NCI-H128 (cell line): ENCODE measurements around the gene LRRC8C.
"Not testable (repeated sequence)": the region's sequence is repeated elsewhere in the genome, so short reads cannot be mapped to it uniquely, and the experiment has no call there.

Experiments used
- DNase-seq: peaks from one replicate; lab custom pipeline; 2025; ENCODE audit not compliant: unreplicated experiment; lab: John Stamatoyannopoulos, UW

LRRC8C gene

DNA sequence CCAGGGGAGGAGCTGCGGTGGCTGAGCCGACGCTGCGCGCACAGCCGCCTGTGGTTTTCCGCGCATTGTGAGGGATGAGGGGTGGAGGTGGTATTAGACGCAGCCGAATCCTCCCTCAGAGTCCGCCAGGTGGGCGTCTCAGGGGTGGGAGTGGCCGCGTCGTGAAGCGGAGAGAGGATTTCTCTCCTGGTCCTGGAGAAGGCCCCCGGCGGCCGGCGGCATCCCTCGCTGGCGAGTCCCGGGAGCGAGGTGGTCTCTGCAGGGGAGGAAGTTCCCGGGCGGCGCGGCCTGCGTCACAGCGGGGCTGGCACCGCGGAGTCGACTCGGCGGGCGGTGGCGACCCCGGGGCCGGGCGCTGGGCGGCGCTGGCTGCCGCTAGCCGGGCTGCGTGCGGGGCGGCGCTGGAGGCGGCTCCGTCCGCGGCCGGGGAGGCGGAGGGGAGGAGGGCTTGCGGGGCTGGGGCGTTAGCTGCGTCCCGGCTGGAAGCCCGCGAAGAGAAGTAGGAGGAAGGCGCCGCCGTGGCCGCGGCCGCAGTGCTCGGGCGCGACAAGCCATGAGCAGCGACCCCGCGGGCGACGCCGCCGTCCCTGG is at the start of gene LRRC8C:
Gene LRRC8C (plus strand): TSS at position 464 of the 591 bp plus-strand sequence. CDS start 53,354 bp downstream, outside the sequence.
- peak; percentile 64 for DNase-seq

DNA sequence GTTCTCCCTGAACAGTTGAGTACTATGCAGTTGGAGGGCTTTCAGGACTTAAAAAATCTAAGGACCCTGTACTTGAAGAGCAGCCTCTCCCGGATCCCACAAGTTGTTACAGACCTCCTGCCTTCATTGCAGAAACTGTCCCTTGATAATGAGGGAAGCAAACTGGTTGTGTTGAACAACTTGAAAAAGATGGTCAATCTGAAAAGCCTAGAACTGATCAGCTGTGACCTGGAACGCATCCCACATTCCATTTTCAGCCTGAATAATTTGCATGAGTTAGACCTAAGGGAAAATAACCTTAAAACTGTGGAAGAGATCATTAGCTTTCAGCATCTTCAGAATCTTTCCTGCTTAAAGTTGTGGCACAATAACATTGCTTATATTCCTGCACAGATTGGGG is 48.7 kb upstream of the LRRC8C start:
- DNase-seq, result no peak

DNA sequence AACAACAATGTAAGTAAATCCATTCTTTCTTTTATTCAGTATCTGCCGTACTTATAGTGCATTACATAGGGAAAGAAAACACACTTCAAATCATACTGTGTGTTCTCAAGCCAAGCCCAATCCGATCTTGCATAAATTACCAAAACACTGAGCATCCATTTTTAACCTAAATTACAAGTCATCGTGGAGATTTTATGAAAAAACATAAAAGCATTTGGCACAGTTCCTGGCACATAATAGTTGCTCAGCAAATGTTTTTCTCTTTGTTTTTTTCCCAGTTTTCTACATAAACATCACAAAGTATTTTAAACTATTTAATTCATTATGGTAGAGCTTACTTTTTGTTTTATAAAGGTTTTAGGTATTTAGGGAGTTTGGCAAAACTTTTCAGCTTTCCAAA is 48.1 kb upstream of the LRRC8C start:
- no peak for DNase-seq

DNA sequence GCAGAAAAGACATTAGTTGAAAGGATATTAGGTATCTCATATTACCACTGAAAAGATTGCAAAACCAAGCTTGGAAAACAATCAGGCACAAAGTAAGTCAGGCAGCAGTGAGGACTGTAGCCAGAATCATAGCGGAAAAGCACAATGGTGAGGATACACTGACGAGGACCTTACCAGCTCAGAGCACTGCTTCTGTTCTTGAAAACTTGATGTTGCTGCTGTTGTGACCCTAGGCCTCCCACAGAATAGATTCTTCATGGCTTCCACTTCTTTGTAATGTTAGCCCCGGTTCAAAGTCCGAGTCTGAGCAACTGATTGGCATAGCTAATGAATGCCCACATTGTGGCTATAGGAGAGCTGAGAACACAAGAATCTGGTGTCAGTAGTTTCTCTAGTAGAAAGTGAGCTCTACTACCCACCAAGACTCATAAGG is 45.2 kb upstream of the LRRC8C start:
- no peak for DNase-seq

DNA sequence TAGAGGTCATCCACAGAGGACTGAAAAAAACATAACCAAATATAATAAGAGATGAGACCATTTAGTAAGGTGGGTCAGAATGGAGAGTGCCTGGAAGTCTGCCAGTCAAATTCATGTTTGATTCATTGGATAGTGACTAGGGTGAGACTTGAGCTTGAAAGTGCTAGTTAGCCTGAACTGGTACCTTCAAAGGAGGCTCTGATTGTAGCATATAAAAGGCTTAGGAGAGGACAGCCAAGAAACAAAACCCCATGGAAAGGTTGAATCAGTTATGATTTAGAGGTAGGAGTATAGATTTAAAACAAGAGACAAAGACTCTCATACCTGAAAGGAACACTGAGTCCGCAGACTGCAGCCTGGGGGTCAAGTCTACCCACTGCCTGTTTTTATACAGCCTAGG is 44.4 kb upstream of the LRRC8C start:
- no peak for DNase-seq

DNA sequence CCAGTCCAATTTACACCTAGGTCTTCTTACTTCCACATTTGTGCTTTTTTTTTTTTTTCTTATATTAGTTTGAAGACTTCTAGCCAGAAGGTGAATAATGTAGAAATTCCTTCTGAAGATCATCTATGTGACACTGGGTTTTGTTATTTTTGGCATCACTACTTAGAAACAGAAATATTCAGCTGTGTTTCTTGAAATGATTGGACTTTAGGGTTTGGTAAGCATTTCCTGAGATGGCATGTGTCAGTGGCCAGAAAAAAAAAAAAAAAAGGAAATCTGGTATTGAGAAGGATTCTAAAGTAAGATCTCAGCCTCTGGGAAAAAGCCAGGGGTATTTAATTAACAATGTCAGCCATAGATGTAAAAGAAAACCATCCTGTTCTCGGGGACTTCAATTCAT is 43.4 kb upstream of the LRRC8C start:
- DNase-seq, result no peak

DNA sequence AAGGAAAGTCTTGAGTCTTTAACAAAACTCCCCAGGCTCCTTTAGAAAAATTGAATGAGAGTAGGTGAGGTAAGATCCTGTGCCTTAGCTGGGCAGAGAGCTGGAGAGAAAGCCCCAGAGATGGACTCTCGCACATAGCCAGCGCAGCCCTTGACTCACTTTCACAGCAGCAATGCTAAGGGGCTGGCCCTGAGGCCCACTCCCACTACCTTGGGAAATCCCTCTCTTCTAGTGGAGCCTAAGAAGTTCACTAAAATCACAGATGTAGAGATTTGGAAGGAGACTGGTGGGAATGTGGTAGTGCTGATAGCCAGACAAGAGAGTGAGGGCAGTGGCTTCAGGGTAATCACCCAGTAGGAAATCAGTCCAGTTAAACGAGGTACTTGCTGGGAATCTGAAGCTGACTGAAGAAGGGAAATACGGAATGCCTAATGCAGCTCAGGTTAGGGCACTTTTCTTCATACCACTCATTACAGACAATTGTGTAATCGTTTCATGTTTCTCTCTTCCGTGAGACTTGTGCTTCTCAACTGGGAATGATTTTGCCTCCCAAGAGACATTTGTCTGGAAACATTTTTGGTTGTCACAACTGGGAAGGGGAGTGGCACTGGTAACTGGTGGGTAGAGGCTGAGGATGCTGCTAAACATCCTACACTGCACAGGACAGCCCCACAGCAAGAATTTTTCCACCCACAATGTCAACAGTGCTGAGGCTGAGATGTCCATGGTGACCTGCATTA is 42.4 kb upstream of the LRRC8C start:
- DNase-seq, result no peak

DNA sequence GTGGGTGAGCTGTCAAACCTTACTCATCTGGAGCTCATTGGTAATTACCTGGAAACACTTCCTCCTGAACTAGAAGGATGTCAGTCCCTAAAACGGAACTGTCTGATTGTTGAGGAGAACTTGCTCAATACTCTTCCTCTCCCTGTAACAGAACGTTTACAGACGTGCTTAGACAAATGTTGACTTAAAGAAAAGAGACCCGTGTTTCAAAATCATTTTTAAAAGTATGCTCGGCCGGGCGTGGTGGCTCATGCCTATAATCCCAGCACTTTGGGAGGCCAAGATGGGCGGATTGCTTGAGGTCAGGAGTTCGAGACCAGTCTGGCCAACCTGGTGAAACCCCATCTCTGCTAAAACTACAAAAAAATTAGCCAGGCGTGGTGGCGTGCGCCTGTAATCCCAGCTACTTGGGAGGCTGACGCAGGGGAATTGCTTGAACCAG is 40.0 kb upstream of the LRRC8C start:
- DNase-seq, result not testable (repeated sequence)

DNA sequence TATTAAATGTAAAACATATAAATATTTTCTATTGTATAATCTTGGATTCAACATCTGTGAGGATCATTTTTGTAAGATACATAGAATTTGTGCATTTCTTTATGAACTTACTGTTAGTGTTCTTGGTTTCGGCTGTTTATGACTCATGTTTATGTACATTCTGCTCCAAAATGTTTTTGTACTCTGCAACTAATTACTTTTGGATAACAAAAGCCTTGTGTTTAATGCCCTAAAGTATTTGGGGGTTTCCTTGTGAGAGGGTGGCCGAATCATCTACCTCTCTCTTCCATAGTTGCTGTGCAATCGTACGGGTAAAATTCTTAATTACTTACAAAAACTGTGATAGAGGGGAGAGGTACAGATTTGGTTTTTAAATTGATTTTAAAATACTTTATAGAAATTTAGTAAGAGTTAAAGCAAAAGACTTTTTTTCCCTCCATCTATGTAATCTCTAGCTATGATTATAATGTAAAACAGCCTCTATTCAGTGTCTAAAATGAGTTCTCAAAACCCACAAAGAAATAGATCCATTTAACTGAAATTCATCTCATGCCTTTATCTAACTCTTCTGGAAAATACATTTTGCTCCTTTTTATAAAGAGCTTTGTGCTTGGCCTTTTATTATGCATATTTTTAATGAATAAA is 38.7 kb upstream of the LRRC8C start:
- DNase-seq, result no peak

DNA sequence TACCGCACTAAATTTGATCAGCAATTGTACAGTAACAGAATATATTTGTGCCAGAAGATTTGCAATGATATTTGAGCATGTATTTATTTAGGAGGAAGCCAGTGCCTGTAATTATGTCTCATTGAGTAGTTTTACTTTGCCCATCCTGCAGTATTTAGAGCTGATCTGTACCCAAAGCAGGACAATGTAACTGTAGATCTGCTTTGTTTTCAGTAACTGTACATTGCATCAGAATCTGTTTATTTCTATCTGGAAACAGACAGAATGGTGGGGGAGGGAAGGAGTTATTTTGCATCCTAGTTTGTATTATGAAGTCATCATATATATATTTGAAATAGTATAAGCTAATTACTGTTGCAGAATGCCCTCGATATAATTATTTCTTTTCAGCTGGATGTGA is 36.2 kb upstream of the LRRC8C start:
- DNase-seq, result no peak

DNA sequence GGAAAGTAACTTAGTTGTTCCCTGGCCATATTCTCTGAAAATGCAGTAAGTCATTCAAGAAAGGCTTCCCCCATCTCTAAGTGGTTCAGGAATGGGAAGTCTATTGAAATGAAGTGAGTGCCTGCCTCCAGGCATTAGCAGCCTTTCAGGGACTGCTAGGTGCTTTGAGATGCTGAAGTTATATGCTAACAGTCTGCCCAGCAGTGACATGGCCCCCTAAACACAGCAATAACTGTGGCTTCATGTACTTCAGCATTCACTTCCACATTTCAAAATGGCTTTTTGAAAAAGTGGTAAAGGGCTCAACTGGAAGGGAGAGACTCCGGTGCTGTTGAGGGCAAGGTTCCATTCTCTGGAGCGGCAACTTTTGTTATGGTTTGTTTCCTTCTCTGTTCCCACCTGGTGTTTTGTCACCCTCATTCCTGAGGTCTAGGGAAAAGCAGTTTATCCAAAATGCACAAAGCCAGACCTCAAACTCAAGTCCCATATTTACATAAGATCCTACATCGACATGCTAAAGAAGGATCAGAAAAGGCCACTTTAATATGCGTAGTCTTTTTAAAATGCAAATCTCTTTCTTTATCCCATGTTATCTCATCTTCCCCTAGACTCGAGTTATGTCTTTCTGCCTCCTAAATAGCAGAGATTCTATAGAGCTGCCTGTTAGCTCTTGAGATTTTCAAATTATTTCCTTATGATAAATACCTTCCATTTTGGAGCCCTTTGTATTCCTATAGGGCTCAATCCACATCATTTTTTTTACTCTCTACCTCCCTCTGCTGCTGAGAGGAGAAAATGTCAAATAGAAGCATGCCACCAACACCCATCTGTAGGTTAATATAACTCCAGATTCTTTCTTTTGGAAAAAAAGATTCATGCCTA is 34.2 kb upstream of the LRRC8C start:
- no peak for DNase-seq

DNA sequence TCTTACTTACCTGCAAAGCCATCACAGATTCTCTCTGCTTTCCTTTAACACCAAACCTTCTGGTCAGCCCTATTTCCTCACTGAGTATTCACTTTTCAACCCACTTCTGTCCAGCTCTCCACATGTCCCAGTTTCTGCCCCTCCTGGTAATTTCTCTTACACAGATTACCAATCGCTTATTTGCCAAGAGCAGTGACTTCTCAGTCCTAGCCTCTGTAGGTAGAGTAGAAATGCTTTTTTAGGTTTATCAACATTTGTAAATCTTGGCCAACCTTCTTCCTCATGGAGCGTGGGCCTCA is 33.6 kb upstream of the LRRC8C start:
- DNase-seq, result no peak

DNA sequence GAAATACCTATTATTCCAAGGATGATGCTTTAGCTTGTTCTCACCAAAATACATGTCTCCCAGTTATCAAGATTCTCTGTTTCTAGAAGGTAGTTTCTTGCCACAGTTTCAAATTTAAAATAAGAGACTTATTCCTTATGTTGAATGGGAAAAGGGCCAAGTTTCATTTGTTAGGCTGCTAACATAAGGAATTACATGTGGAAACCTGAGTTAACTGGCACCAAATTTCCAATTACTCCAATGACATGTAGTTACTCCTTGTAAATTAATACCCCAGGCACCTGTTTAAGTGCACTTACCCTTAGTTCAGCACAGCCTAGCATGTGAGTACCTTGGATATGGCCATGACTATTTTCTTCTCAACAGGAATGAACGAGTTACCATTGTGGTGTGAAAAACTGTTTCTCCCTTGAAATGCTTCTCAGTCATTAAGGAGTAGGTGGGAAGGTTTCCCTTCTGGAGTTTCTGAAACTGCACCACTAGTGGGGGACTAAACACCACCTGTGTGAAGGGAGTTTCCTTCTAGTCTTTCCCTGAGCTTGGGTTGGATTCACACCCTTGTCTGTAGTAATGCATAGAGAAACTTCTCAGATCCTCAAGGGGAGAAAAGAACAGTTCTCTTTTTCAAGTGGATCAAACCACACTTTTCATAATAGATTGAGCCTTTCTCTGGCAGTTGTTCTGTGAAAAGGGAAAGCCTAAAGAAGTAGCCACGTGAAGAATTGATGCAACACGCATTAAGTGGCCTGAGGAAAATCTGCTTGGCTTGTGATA is 32.3 kb upstream of the LRRC8C start:
- no peak for DNase-seq

DNA sequence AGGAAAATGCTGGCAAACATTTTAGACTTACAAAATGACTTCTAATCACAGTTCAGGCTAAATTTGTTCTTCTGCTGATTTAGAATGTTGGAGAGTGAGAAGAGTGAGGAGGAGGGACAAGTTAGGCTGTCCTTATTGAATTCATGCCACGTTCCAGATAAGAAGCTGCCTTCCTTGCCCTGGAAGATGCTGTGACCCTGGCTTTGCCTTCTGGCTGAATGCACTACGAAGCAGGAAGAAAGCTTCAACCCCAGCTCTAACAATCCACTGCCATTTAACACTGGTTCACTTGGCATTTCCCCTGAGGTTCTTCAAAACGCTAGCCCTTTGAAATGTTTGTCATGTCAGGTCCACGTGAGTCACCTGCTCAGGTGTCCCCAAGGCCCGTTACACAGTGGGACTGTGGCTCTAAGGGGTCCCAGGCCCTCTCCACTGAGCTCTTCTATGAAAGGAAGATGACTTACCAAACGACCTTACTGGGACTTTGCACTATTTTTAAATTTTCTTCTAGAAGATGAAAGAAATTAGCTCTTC is 30.0 kb upstream of the LRRC8C start:
- no peak for DNase-seq

DNA sequence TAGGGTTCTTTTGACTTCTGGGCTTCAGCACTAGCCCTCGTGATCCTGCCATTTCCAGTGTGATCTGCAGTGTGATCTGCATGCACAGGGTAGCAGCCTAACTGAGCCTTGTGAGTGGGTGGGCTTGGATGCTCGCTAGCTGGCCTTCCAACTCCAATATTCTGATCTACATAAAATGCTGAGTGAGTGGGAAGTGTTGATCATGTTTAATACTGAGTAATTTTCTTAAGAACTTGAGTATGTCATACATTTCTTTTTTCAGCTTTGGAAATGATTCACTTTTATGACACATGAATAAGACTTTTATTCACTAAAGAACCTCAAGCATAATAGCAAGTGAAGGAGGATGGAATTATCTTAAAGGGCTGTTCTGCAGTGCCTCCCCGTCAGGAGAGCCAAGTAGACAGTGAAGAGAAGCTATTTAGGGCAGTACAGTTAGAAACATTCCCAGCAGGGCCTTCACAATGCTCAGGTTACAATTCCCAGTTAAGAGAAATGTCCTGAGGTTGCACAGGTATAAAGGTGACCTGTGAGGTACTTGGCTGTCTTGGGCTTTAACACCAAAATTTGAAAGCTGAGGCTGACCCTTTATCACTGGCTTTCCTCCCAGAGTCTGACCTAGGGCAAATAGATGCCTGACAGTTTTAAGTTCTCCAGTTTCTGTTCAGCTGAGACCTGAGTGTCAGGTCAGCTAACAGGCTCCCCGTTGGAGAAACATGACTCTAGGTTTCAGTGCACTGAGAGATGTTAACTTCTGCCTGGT is 29.1 kb upstream of the LRRC8C start:
- no peak for DNase-seq

DNA sequence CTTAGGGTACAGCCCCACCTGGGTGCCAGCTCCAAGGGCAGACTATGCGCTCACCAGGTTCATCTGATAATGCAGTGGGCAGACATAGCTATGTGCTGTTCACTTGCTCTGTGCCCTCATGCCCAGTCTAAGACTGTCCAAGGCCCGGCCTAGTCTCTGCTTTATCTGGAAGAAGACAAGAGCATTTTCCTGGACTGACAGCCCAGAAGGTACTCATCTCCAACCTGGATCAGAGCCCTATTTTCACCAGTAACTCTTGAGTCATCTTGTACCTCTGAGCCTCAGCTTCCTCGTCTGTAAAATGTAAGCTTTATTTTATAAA is 28.5 kb upstream of the LRRC8C start:
- no peak for DNase-seq

DNA sequence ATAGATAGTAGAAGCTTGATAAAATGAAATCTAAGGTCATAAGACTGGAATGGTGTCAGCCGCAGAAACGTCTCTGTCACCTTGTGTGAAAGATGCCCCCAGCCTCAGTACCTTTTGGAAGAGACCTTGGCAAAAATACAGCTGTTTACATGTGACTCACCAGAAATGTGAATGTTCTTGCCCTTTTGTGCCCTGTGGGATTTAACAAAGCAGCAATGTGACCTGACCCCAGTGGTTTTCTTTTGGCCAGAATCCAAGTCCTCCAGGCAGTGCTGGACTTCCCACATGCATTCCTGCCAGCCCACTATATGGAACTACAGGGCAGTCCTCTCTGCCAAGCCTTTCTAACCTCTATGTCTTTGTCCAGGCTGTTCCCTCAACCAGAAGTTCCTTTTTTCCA is 27.2 kb upstream of the LRRC8C start:
- no peak for DNase-seq

DNA sequence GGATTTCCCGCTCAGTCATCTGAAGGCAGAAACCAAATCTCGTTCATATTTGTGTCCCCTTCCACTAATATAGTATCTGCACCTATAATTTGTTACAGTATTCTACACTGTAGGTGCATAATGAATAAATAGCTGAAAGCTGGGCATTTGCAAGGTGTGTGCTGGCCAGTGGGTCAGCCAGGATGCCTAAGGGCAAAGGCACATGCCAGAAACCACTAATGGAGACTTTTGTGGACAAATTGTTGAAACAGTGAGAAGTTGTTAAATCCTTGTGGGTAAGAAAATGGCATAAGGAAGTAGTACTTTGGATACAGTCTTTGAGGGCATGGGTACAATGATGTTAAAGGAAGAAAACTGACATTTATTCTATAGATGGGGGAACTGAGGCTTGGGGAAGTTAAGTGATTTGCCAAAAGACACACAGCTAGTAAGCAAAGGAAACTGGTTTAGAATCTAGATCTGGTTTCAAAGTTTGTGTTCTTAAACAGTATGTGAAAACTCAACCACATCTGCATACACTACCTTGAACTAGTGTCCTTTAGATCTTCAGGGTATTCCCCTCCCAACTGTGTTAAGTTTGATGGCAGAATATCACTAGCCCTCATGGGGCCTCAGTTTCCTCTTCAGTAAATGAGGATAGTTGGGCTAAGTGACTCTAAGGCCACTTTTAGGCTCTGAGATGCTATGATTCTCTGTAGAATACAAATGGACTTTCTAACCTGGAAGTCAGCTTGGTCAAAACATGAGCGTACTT is 26.5 kb upstream of the LRRC8C start:
- DNase-seq, result no peak

DNA sequence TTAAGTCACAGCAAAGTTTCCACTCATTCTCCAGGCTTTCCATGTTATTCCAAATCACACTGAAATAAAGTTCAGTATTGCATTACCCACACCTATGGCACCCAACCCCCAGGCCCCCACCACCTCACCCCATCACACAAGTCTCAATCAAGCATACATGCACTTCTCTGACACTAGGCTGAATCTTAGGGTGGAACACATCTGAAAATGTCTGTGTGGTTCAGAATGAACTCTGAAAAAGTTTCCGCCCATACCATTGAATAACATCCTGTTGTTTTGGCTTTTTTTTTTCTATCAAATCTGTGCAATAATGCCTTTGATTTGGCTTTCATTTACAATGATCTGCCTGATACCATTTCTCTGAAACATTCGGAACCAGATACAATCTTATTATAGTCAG is 25.8 kb upstream of the LRRC8C start:
- no peak for DNase-seq
